Coronary artery (tissue), 2 donors: Measurements from ENCODE around the gene PDZK1IP1.

Experiments
- DNase-seq: peaks from one replicate; pipeline ENCODE4 v3.0.0-alpha.2; 2017; ENCODE audit warnings: low spot score
- H3K27ac ChIP-seq, 2 donors: fragments of 200-600 bp; sonication (generic); one replicate each; pipeline ENCODE4 v1.5.1; 2016 to 2019
- H3K4me3 ChIP-seq: fragments of 200-600 bp; sonication (generic); 2 replicates; pipeline ENCODE4 v1.5.1; 2016; ENCODE audit warnings: mild to moderate bottlenecking, moderate library complexity
- TF ChIP-seq, protein P1 (sequence below): fragments of 200-600 bp; sonication (generic); IDR thresholded peaks from one replicate; pipeline ENCODE4 v1.5.1; 2019; ENCODE audit warnings: antibody characterized with exemption

Gene PDZK1IP1

DNA sequence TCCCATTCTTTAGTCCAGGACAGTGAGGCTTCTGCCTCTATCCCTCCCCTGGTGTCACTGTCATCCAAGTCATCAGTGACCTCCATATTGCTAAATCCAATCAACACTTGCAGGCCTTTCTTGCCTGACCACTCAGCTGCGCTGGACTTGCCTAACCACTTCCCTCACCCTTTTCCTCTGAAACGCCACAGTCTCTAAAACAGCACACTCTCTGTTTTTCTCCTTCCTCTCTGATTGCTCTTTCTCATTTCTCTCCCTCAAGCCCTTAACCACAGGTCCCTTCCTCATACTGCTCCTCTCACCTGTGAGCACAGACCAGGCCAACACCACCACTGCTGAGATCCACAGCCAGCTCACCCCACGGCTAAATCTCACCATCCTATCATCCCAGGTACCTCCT, 24.7 kb upstream of the PDZK1IP1 start:
- Histone ChIP-seq H3K4me3 (no peak overlapping the region), H3K27ac (no peak overlapping the region)
- TF ChIP-seq, protein P1, sequence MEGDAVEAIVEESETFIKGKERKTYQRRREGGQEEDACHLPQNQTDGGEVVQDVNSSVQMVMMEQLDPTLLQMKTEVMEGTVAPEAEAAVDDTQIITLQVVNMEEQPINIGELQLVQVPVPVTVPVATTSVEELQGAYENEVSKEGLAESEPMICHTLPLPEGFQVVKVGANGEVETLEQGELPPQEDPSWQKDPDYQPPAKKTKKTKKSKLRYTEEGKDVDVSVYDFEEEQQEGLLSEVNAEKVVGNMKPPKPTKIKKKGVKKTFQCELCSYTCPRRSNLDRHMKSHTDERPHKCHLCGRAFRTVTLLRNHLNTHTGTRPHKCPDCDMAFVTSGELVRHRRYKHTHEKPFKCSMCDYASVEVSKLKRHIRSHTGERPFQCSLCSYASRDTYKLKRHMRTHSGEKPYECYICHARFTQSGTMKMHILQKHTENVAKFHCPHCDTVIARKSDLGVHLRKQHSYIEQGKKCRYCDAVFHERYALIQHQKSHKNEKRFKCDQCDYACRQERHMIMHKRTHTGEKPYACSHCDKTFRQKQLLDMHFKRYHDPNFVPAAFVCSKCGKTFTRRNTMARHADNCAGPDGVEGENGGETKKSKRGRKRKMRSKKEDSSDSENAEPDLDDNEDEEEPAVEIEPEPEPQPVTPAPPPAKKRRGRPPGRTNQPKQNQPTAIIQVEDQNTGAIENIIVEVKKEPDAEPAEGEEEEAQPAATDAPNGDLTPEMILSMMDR: no peak
- DNase-seq: no peak

DNA sequence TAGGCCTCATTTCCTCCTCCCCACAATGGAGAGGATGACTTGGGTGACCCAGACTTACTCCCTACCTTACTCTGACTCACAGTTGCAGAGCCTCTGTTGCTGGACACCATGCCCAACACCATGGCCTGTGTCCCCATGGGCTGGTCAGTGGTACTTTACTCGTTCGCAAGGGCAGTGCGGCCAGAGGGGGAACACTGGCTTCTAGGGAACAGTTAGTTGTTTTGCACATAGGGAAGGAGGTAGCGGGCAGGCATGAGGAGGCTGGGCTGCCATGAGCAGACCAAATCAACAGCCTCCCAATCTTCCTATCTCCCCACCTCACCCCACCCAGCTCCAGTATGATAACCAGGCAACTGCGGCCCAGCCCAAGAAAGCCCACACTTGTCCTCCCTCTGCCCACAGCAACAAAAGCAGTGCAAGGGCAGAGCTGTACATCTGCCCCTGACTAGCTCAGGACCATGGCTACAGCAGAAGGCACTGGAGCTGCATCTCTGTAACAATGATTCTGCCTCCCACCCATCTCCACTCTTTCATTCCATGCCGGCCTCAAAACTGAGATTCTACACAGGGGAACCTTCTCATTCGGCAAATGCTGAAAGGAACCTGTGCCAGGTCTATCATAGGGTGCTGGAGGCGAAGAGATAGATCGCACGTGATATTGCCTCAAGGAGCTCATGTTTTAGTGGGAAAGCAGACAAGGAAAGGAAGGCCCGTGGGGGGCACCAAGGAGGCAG, 23.6 kb upstream of the PDZK1IP1 start:
- H3K4me3 ChIP-seq: no peak overlapping the region
- DNase-seq: no peak

DNA sequence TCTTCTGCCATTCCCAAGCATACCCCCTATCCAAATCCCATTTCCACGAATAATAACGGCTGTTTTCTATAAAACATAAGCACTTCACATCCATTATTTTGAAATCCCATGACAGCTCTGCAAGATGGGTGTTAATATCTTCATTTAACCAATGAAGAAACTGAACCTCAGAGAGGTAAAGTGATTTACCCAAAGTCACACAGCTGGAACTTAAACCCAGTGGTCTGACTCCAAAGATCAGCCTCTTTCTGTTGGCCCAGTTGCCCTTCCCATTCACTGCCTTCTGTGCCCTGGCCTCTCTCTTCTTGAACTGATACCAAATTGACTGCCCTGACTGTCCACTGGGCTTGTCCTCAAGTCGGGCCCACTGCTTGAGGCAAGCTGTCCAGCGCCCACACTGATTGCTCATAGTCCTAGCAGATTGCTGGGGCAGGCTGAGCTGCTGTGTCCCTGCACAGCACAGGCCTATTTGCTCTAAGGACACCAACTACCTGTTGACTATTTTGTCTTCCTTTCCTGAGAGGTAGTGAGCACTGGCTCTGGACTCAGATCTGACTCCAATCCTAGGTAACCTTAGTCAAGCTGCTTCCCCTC, 22.9 kb upstream of the PDZK1IP1 start:
- TF ChIP-seq, protein P1: no peak
- Histone ChIP-seq H3K4me3 (no peak overlapping the region), H3K27ac (peak overlapping the region in 1 of 2 donors; percentile 58)
- DNase-seq: no peak

More for the DNA sequence above, 23.6 kb upstream of the PDZK1IP1 start:
- TF ChIP-seq, protein P1: no peak
- peak overlapping the region in 1 of 2 donors; percentile 3 for H3K27ac ChIP-seq

DNA sequence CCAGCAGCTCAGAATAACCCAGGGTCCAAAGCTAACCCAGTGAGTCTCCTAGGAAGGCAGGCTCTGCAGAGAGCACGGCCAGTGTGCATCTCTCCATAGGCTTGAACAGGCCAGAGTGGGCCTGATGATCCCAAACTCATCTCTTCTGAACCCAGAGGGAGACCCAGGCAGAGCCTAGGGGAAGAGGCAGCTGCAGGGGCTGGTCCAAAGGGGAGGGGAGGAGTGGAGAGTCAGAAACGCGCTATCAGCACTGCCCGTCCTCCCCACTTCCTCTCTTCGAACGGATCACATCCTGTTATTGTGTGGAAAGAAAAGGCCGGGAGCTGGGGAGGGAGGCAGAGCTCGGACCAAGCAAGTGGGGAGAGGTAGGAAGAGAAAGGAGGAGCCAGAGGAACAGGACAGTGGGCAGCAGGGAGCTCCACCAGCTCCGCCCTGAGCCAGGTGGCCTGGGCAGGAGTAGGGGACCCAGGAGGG, 22.0 kb upstream of the PDZK1IP1 start:
- H3K27ac ChIP-seq: peak overlapping the region in 1 of 2 donors; percentile 58
- DNase-seq: no peak
- TF ChIP-seq, protein P1: no peak
- peak overlapping the region; percentile 21 for H3K4me3 ChIP-seq

DNA sequence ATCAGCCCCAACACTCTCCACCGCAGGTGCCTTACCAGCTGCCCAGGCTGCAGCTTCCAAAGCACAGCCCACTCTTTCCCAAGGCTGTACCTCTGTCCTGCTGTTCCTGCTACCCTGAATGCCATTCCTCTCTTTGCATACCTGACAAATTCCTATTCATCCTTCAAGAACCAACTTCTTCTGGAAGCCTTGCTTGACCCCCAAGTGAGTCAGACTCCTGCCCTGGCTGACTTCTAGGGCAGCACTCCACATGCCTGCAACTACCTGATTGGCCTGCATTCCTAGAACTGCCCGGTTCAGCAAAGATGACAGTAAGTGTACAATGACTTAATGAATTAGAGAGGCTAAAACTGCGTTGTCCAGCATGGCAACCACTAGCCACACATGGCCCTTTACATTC, 20.8 kb upstream of the PDZK1IP1 start:
- H3K4me3 ChIP-seq: no peak overlapping the region
- no peak overlapping the region for H3K27ac ChIP-seq
- no peak for DNase-seq
- TF ChIP-seq, protein P1: no peak

DNA sequence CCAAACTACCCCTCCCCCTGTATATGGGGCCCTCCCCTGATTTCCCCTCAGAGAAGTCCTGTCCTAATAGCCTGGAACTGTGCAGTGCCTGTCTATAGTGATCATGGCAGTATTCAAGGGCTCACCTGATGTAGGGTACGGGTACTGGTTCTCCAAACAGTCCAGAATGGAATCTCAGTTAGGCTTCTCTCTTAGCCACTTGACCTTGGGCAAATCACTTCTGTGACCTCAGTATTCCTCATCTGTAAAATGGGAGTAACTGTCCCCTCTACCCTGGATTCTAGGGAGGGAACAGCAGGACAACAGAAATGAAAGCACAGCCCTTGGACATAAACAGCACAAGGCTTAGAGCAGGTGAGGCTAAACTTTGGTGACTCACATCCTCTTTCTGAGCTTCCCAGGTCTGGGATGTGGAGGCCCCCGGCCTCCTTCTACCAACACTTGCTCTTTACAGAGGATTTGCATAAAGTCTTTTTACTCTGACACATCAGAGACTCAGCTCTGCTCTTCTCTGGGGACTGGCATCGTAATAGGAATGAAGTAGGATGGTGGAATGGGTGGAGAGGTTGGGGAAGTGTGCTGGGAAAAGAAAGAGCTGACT, 20.0 kb upstream of the PDZK1IP1 start:
- Histone ChIP-seq H3K4me3 (no peak overlapping the region), H3K27ac (no peak overlapping the region)
- DNase-seq: no peak
- TF ChIP-seq, protein P1: no peak
